GDM1 (cell line): ENCODE measurements around the gene GGA3.

Source experiments
- DNase-seq: peaks from one replicate; lab custom pipeline; 2025; lab: John Stamatoyannopoulos, UW

GGA3 gene

DNA sequence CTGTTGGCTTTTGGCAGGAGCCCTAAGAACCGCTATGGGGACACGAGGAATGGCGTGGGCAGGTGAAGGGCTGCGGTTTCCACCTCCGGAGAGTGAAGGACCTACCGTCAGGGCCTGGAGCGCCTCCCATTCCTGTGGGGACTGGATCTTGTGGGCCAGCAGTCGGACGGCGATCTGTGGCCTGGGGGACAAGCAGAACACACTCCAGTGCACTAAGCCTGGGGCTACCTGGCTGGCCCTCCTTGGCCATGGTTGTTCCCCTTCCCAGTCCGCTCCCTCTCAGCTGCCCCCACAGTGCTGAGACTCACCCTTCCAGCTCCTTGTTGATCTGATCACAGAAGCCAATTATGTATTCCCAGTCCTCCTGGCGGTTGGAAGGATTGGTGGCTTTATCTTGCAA is 15.0 kb downstream of the GGA3 start:
- no peak for DNase-seq

DNA sequence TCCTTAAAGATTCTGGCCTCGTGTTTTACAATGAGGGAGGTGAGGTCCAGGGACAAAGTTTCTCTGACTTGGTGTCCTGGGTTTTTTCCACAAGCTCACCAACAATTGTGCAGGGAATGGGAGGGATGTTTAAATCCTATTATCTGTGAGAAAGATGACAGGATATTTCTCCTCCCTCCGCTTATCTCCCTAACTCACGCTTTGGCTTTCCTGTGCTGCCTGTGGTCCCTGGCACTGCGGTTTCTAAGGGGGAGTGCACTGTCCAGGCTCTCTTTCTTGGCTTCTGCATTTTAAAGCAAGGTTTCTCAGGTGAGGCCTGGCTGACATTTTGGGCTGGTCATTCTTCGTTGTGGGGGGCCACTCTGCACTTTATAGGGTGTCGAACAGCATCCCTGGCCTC is 16.4 kb downstream of the GGA3 start:
- no peak for DNase-seq

DNA sequence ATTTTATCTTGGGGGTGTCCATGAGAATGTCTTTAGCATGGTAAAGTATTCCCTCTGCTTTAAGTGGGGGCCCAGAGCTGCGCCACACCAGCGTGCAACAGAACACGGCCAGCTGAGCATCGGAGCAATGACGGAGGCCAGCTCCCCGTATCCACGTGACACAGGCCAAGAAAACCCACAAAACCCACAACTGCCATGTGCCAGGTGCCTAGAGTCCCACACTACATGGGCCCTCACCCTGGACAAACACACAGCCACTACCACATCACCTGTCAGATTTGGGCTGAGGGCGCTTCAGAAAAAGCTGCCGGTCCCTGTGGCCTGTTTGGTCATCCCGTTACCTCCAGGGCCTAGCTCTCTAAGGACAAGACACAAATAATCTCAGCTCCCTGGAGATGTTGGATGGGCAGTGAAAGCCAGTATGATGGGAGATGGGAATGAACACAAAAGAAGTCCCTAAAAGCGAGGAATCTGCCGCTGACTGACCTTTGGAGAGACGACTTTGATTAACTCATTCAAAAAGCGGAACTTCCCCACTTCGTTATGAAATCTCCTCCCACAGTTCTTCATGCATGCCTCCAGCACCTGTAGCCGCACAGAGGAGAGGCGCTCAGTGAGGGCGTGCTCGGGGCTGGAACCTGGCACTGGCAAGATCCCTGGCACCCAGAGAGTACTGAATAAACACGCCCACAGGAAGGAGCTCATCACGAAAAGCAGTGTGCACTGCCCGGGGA is 17.1 kb downstream of the GGA3 start:
- DNase-seq = no peak

DNA sequence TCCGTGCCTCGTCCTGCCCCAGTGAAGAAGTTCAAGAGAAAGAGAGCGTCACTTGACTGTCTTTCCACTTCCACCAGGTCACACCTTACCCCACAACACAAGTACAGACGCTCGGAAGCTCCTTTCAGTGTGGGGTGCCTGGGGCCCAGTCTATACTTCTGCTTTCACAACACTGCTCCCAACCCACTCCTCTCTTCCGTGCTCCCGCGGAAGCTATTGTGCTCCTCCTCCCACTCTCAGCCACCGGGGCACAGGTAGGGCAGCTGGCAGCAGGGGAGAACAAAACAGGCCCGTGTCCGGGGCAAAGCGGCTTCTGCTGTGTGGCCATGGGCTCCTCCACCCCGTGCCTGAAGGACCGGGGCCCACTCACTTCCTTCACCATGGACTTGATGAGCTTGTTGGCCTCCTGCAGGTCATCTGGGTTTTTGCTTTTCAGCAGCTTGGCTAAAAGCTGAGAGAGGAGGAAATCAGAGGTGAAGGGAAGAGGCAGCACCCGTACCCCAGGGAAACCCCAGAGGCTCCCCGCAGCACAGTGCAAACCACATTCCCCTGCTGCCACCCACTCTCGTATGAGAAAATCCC is 18.9 kb downstream of the GGA3 start:
- DNase-seq = no peak

DNA sequence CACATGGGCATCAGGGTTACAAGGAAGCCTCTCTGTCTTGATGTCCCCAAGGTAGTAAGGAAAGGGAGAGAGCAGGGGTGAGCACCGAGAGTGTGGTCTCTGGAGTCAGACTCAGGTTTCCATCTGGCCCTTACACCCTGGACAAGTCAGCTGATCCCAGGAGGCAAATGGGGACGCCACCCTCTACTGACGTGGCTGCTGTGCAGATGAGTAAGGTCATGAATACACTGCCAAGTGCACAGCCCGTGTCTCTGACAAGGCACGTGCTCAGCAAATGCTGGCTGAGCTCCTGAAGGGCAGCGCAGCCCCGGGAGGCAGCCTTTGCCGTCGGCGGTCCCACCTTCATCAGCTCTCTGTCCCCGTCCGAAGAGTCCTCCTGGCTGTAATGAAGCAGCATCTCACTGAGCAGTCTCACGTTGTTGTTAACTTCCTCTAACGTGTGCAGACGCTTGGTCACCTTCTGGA is 19.4 kb downstream of the GGA3 start:
- no peak for DNase-seq

DNA sequence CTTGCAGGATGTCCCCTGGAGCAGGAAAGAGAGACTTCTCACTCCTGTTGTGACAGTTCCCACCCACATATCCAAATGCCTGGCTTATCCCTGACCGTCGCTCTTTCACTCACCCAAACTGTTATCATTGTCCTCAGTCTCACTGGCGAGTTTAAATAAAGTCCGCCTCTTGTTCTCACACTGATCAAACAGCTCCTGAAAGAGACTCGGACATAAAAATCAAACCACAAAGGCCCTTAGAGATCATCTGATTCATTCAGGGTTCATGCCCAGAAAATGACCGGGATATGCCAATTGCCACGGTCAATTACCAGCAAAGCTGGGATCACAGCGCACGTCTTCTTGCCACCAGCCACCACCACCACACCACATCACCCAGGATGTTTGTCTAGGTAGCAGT is 19.9 kb downstream of the GGA3 start:
- no peak for DNase-seq

DNA sequence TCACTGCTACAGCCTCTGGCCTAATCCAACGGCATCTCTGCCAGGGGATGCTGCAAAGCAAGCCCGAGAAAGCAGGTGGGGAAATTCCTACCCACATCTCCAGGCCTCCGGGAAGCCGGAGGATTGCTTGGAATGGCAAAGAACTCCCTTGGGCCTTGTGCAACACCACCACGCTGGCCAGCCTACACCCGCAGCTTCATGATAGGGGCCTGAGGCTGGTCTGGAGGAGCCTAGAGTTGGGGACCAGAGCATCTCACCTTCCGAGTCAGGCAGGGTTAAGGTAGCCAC is 20.3 kb downstream of the GGA3 start:
- DNase-seq = no peak

DNA sequence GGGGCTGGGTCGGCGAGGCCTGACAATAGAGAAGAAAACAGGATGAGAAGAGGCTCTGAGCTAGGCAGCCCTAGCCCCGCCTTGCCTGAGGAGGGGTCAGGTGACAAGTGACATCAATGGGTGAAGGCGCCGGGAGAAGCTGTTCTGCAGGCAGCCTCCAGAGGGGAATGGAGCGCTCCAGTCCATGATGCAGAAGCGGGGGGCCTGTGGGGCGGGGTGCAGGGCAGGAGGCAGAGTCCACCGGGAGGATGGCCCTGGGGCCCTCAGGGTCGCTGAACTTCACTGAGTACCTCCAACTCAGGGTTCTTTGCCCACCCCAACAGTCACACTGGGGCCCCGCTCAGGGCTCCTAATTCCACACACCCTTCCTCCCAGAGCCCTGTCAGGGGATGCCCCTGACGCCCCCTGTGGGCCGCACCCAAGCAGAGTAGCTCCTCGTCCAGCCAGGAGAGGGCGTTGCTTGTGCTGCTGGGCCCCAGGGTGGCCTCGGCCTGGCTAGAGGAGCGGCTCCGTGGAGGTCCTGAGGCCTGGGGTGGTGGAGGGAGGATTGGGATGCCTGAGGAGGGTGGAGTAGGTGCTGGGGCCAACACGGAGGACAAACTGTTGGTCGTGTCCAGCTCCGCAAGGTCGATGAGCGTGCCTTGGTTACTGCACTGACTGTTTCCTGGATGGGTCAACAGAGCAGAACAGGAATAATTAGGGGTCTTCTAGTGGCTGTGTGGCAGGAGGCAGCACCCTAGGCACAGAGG is 20.8 kb downstream of the GGA3 start:
- DNase-seq = peak; percentile 32

DNA sequence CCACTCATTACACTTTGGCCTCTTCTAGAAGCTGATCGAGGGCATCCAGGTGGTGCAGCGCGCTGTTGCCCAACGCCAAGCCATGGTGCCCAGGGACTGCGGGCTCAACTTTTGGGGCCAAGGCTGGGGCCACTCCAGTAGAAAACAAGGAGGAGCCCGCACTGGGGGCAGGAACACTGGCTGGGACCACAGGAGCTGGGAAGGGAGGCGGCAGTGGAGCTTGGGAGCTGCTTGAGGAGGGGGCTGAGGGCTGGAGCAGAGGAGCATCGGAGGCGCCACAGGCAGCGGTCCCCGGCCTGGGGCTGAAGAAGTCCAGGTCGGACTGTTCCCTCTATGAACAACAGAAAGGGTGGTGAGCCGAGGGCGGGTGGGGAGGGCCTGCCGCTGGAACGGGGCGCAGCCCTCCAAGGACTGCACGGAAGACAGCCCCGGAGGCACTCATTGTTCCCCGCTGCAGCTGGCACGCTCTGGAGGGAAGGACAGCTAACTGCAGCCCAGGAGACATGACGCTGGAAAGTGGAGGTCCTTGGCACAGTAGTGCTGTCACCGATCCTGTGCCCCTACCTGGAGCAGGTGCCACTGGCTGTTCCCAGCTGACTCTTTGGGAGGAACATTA is 21.5 kb downstream of the GGA3 start:
- DNase-seq = no peak

DNA sequence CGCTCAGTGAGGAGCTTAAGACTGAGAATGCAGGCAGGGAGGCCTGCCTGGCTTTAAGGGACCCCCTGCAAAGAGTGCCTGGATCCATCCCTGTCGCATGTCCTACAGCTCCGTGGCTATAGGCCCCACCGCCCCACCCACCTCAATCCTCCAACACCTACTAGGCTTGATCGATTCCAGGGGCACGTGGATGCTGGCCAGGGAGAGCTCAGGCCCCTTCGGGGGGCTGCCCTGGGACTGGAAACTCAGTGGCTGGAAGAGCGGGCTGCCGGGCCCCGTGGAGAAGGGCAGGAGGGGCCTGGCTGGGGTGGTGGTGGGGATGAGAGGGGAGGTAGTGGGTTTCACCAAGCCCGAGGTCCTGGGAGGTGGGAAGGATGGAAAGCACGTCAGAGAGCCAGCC is 22.2 kb downstream of the GGA3 start:
- DNase-seq = no peak

DNA sequence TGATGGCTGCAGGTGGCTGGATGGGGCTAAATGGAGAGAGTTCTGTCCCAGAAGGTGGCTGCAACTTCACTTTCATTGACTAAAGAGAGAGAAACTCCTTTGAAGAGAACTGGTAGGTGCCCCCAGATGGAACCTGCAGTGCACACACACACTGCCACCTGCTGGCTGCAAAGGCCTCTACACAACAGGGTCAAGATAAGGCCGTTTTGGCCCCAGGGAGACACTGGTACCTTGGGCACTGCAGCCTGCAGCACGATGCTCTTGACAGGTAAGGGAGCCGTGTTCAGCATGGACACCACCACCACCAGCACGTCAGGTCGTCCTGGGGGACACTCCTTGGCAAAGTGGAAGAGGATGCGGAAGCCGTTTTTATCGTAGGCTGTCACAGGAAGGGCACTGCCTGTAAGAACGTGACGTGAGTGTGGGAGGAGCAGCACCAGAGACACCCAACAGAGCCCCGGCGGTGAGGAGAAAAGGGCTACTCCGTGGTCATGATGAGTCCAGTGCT is 22.7 kb downstream of the GGA3 start:
- DNase-seq = peak; percentile 41

DNA sequence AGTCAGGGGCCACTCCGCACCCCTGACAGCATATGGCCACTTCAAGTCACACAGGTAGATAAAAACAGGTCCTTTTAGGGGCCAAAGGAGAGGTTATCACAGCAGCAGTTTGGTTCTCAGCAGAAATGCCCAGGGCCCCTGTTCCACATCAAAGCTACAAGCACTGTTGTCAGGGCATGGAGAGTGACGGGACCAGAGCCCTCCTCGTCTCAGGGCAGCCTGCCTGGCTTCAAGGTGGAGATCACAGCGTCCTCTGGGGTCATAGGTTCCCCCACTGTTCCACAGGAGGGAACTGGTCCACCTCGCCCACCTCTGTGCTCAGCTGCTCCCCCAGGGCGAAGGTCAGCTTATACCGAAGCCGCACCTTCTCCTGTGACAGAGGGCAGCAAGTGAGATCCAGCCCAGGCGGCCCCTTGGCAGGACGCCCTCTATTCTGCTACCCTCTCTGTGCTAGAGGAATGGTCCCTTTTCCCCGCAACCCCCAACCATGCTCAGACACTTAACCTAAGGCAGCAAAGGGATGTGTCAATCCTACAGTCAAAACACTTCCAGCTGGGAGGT is 23.3 kb downstream of the GGA3 start:
- no peak for DNase-seq

DNA sequence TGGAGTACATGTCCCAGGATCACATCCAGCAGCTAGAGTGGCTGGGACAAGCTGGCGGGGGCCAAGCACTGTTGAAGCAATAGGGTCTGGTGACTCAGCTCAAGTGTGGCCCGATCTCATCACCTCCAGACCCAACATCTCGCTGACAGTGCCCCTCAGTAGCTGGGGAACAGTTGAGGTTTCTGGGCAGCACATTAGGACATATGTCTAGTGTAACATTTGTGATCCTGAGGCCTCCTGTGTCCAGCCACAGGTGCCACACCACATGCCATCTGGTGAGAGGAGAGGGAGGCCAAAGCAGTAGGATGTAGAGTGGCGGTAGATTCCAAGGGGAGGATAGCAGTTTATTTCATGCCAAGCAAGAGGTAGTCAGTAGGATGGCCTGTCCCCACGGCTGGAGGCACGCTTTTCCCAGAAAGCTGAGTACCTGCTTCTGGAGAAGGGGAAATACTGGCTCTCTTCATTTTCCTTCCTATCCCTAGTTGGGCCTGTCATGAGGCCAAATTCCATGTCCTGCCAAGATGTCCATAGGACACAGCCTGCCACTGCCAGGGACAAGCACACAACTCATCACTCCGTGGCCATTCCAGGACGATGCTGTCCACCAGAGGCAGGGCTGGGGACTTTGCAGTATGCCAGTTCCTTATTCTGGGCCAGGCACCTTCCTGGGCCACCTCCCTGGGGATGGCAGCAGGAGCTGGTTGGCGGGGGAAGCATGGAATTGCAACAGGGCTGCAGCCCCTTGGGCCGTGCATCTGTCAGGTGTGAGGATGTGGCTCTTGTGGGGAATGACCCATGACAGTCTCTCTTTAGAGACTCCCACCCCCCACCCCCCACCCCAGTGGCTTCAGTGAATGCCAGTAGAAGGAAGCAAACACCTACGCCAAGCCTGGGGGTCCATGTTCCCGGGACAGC is 24.0 kb downstream of the GGA3 start:
- DNase-seq = no peak

DNA sequence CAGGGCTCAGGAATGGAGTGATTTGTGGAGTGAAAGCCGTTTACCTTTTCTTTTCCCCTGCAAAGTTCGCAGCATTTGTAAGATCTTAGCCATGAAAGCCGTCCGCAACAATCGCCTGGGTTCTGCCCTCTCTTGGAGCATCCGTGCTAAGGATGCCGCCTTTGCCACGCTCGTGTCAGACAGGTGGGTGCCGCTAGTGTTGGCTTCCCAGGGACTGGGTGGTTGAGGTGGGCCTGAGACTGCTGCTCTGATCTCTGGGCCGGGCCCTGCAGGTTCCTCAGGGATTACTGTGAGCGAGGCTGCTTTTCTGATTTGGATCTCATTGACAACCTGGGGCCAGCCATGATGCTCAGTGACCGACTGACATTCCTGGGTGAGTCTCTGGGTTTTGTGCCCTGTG is 28.6 kb downstream of the GGA3 start:
- DNase-seq = no peak

DNA sequence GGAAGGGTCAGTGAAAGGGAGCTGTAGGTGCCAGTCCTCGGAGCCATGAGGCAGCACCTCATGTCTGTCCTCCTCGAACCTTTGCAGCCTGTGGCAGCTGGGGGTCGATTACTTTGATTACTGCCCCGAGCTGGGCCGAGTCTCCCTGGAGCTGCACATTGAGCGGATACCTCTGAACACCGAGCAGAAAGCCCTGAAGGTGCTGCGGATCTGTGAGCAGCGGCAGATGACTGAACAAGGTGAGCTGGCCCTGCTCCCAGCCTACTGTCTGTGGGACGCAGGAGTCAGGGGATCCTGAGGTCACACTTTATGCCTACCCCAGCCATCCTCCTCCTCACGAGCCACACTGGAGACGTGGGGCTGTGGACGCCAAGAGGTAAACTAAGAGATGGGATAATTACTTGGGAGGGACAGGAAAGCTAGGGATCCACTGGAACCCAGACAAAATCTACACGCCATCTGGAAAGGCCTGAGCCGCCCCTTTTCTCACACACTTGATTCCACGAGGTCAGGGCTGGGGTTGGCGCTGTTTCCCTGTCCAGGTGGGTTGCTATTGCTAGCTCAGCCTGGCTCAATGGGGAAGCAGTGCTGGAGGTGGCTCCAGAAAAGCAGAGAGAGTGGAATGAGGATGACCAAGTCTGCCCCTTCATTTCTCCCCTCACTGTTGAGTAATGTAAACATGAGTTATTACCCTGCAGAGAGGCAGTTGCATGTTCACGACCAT is 29.5 kb downstream of the GGA3 start:
- no peak for DNase-seq

DNA sequence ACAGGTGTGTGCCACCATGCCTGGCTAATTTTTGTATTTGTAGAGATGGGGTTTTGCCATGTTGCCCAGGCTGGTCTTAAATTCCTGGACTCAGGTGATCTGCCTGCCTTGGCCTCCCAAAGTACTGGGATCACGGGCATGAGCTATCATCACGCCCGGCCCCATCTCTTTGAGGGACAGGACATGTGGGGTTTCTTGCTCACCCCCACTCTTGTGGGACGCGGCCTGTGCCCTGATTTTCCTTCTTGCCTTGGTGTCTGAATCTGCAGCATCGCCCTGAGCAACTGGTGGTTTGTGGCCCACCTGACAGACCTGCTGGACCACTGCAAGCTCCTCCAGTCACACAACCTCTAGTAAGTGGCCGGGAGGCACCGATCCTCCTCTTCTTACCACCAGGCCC is 30.3 kb downstream of the GGA3 start:
- no peak for DNase-seq

DNA sequence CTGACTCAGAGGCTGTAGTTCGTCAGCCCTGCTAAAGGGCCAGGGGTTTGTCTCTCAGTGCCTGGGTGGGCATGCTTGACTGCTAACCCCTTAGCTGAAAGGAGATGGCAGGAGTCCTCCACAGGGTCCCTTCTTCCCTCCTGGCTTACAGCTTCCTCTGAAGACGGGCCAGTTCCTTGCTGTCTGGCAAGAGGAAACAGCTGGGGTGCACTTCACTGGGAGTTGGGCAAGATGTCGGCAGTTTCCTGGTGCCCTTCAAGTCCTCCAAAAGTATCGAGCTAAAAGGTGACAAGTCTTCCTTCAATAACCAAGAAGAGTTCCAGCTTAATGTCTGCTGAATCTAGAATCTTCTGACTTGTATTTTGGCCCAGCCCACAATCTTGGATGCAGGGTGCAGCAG is 32.6 kb downstream of the GGA3 start:
- DNase-seq = no peak

DNA sequence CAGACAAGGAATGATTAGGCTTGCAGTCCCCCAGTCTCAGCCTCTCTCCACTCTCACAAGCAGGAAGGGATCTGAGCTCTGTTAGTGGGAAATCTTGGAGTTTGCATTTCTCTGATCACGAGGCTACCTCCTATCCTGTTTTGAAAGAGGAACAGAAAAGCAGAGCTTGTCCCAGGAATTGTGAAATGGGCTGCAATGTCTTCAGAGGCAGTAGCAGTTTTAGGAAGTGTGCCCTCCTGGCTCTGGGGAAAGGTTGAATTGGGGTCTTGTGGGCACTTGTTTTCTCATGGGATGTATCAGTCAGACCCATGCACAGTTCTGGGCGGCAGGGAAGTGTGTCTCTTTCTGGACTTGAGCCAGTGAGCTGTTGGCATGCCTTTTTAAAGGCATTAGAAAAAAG is 33.1 kb downstream of the GGA3 start:
- DNase-seq = no peak

DNA sequence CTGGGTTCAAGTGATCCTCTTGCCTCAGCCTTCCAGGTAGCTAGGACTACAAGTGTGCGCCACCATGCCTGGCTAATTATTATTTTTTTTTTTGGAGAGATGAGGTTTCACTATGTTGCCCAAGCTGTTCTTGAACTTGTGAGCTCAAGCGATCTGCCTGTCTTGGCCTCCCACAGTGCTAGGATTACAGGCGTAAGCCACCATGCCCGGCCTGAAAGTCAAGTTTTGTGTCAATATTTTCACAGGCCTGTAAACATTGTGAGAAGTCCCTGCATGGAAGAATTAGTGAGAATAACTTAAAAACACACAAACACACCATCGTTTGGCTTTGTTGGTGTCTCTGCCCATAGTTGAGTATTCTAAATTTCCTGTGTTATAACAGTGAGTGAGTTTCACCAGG is 33.7 kb downstream of the GGA3 start:
- no peak for DNase-seq

DNA sequence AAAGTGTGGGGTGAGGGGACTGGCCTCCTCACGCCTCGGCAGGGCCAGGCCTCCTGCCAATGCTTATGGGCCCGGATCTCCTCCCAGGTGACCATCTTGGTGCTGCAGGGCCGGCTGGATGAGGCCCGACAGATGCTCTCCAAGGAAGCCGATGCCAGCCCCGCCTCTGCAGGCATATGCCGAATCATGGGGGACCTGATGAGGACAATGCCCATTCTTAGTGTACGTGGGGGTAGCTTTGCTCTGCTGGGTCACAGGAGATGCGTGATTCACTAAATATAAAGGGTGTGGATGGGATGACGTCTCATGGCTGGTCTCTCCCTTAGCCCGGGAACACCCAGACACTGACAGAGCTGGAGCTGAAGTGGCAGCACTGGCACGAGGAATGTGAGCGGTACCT is 36.4 kb downstream of the GGA3 start:
- no peak for DNase-seq

DNA sequence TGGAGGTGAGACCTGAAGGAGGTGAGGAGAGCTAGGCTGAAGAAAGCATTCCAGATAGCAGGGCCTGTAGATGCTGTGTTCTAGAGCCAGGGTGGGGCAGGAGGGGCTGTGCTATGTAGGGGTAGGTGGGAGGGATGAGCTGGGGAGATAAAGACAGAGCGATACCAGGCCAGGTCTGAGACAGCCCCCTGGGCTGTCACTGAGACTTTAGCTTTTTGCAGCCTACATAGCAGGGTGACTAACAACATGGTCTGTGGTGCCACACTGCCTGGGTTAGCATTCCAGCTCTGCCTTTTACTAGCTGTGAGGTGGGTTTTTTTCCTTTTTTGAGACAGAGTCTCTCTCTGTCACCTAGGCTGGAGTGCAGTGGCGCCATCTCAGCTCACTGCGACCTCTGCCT is 41.6 kb downstream of the GGA3 start:
- no peak for DNase-seq
